Kidney (tissue), 14 donors: ENCODE data around the gene OR51E1. TPM values are rescaled to one million over a fixed set of nuclear protein-coding genes. Genes with fewer than 3 reads are reported as not detected.

Experiments
- DNase-seq, 5 donors: peaks; one replicate each; pipeline ENCODE4 v3.0.0-alpha.2; 2013 to 2020
- FAIRE-seq: peaks from 2 replicates; lab custom pipeline; 2012; peaks lifted over from hg19 to GRCh38; lab: Jason Lieb, UNC
- H3K27ac ChIP-seq, 2 donors: one replicate each; pipeline ENCODE4 v1.7.0; 2013; ENCODE audit warnings: low read depth in 2 of 2, low read length in 2 of 2, inconsistent platforms in 1 of 2
- H3K27me3 ChIP-seq: one replicate; pipeline ENCODE4 v1.7.1; 2013; ENCODE audit warnings: low read length, inconsistent platforms; ENCODE audit not compliant: control insufficient read depth, insufficient read depth
- H3K36me3 ChIP-seq, 3 donors: one replicate each; pipeline versions ENCODE4 v1.7.0 to v1.7.1; 2013; ENCODE audit warnings: low read length in 3 of 3, control low read depth in 1 of 3, inconsistent platforms in 1 of 3; ENCODE audit not compliant: insufficient read depth in 3 of 3, control insufficient read depth in 2 of 3
- H3K4me1 ChIP-seq, 3 donors: one replicate each; pipeline versions ENCODE4 v1.7.0 to v1.7.1; 2013; ENCODE audit warnings: low read length in 3 of 3, inconsistent platforms in 1 of 3, low read depth in 1 of 3; ENCODE audit not compliant: control insufficient read depth in 2 of 3, insufficient read depth in 2 of 3
- H3K4me3 ChIP-seq, 3 donors: one replicate each; pipeline versions ENCODE4 v1.7.0 to v1.8.1; 2013; ENCODE audit warnings: low read length in 3 of 3, control low read depth in 1 of 3, inconsistent platforms in 1 of 3
- H3K9ac ChIP-seq, 3 donors: one replicate each; pipeline versions ENCODE4 v1.7.0 to v1.7.1; 2013; ENCODE audit warnings: low read length in 3 of 3, control low read depth in 1 of 3, inconsistent platforms in 1 of 3
- H3K9me3 ChIP-seq, 3 donors: one replicate each; pipeline versions ENCODE4 v1.7.0 to v1.7.1; 2013; ENCODE audit warnings: low read length in 3 of 3, control low read depth in 1 of 3, inconsistent platforms in 1 of 3; ENCODE audit not compliant: control insufficient read depth in 2 of 3, insufficient read depth in 1 of 3
- CTCF ChIP-seq: IDR thresholded peaks from 3 replicates; pipeline ENCODE4 v1.5.1; 2012; ENCODE audit warnings: mild to moderate bottlenecking, moderate library complexity, borderline replicate concordance; ENCODE audit not compliant: insufficient read depth; ENCODE audit errors: extremely low read depth
- intact Hi-C: fragments of 100-400 bp; cut with DNase I; formaldehyde crosslinking; loops from one replicate; pipeline ENCODE4 v1.11.1; 2022
- polyA plus RNA-seq: library from polyadenylated mRNA; stranded (reverse); fragments of 350-450 nt; fragmentation: Illumina TruSeq; extraction: RNeasy Lipid Tissue Mini Kit (QIAGEN cat#74804); gene quantifications from one replicate; pipeline ENCODE4 v1.2.3, GENCODE V29; 2014; ENCODE audit warnings: low read depth, low replicate concordance; ENCODE audit not compliant: insufficient read depth
- total RNA-seq: library from RNA; stranded (reverse); fragmentation: NEBNext Ultra II Directional; extraction: Animal tissue kit (Norgen Biotek cat#: 25700); gene quantifications from one replicate; pipeline ENCODE4 v1.2.1, GENCODE V29; 2021
- donor health status: control.
- donor health status: control.
- donor health status: control.
- donor health status: control.
- donor health status: control.
- donor health status: DM: yes; HTN: yes; CAD: no.
- donor health status: Normal renal cell carcinoma (clear cell type).

OR51E1 gene
- total and polyA plus RNA-seq, 2 donors from 2014 or later, result 1.4 to 1.7 TPM

GRCh38 chr11:4695442-4695841, 51.7 kb downstream of the OR51E1 start:
- no peaks in the 10 kb centered on the region for H3K27me3 ChIP-seq
- no peak overlapping the region for H3K27ac ChIP-seq
- no peak overlapping the region for H3K4me3 ChIP-seq
- DNase-seq (peak in 1 of 5 donors; percentile 46), FAIRE-seq (no peak)
- intact Hi-C loops, result no loop called here
- H3K4me1 ChIP-seq, result peaks cover 0 to 2% (median 0%) of the 10 kb centered on the region in 3 donors
- H3K36me3 ChIP-seq, result no peaks in the 10 kb centered on the region
- no peaks in the 10 kb centered on the region for H3K9me3 ChIP-seq
- H3K9ac ChIP-seq, result no peak overlapping the region
- TF ChIP-seq CTCF, result no peak

GRCh38 chr11:4697585-4697984, 53.8 kb downstream of the OR51E1 start, which contains the start of gene OR51E2:
Gene OR51E2, minus strand, starts transcription at chr11:4697853. Its CDS starts 15,142 bp downstream, at chr11:4682711.
- H3K27ac ChIP-seq, result no peak within 1 kb of the TSS
- FAIRE-seq, result no peak
- H3K36me3 ChIP-seq, result no peaks in the 10 kb centered on the region
- no peak for TF ChIP-seq CTCF
- no peak within 1 kb of the TSS for H3K9ac ChIP-seq
- intact Hi-C loops, result no loop called here
- peak in 3 of 5 donors; percentile 14 to 45 (median 40) for DNase-seq
- no peaks in the 10 kb centered on the region for H3K27me3 ChIP-seq
- peaks cover 0 to 2% (median 0%) of the 10 kb centered on the region in 3 donors for H3K4me1 ChIP-seq
- no peaks in the 10 kb centered on the region for H3K9me3 ChIP-seq
- no peak within 1 kb of the TSS for H3K4me3 ChIP-seq

- no peaks in the 10 kb centered on the region for H3K36me3 ChIP-seq
- no peak overlapping the region for H3K9ac ChIP-seq
- no peak overlapping the region for H3K4me3 ChIP-seq
- no peaks in the 10 kb centered on the region for H3K9me3 ChIP-seq
- FAIRE-seq (no peak), DNase-seq (no peak)
- intact Hi-C loops, result no loop called here
- TF ChIP-seq CTCF, result no peak
- no peaks in the 10 kb centered on the region for H3K27me3 ChIP-seq
- no peak overlapping the region for H3K27ac ChIP-seq
- H3K4me1 ChIP-seq, result peaks cover 0 to 6% (median 0%) of the 10 kb centered on the region in 3 donors
These were observed 56.1 kb downstream of the OR51E1 start for GRCh38 chr11:4699697-4700435.
